ENCODE data around the gene CLMP.

Gene CLMP

DNA sequence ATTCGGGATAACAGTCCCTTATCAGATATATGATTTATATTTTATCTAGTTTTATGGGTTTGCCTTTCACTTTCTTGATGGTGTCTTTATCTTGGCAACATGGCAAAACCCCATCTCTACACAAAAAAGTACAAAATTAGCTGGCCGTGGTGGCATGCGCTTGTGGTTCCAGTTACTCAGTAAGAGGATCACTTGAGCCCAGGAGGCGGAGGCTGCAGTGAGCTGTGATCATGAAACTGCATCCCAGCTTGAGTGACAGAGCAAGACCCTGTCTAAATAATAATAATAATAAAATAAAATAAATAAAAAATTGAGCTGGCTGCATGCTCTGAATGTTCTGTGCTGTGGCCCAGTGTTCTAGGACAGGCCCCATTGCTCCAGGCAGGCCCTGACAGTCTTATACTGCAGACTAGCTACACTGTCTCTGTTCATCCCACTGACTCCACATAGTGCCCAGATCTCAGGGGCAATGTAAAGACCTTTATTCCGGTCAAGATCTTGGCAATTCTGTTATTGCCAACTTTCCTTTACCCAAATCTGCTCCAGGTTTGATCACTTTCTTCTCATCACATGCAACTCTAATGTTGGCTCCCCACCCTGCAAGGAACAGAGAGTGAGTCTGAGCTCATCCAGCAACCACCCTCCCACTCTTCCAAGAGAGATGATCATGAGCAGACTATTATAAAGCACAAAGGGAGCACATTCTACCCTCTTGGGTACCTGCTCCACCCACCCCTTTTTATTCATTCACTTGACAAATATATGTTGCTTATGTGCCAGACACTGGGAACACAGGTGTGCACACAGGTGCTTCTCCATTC, 141.9 kb downstream of the CLMP start:
- no peak for DNase-seq

DNA sequence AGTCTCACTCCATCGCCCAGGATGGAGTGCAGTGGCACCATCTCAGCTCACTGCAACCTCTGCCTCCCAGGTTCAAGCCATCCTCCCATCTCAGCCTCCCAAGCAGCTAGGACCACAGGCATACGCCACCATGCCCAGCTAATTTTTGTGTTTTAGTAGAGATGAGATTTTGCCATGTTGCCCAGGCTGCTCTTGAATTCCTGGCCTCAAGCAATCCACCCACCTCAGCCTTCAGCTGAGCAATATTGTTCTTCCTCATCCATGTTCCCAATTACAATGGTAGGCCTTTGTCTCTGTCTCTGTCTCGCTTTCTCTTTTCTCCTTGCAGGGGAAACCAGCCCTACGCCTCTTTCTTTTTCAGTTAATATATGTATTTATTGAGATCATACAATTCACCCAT, 143.4 kb downstream of the CLMP start:
- no peak for DNase-seq

DNA sequence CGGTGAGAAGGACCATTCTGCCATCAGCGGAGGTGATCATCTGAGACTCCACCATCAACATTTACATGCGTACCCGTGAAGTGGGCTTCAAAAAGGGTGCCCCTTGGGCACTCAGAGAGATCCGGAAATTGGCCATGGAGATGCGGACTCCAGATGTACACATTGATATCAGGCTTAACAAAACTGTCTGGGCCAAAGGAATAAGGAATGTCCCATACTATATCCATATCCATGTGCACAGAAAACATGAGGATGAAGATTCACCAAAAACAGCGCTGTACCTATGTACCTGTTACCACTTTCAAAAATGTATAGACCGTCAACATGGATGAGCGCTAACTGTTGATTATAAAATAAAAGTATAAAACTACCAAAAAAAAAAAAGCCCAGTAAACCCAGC, 143.9 kb downstream of the CLMP start:
- no peak for DNase-seq

DNA sequence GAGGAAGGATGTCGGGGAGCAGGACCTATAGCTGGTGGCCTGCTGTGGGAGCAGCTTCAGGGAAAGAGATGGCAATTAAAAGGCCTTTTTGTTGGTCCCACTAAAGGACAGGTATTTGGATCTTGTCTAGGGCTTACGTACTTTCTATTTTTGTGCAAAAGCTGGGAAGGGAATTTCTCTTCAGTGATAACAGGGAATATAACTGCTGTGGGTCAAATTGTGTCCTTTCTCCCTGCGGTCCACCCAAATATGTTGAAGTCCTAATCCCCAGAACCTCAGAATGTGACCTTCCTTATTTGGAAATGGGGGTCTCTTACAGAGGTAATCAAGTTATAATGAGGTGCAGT, 147.1 kb downstream of the CLMP start:
- DNase-seq: no peak

DNA sequence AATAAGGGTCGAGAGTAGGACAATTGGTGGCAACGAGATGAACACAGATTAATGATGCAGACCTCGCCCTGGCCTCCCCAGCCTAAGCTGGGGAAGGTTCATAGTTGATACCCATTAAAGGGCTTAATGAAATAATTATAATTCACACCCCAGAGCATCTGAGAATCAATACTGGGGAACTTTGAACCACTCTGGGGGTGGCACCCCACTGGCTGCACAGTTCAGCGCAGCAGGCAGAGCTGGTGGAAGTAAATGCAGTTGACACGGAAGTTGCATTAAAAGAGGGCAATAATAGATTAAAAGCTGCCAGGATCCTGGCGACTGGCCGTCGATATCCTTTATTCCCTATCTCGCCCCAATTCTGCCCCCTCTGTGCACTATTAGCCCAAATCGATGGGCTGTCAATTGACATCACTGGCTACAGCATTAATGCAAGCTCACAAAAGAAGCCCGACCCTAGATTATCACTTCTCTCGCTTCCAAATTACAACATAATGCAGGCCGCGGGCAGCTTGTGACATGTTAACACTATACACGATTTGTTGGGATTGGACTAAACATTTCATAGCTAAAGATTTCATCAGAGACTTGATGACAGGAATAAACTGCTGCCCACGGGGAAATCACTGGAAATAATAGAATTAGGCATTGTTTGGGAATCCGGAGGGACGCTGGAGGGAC, 147.6 kb downstream of the CLMP start:
- no peak for DNase-seq

DNA sequence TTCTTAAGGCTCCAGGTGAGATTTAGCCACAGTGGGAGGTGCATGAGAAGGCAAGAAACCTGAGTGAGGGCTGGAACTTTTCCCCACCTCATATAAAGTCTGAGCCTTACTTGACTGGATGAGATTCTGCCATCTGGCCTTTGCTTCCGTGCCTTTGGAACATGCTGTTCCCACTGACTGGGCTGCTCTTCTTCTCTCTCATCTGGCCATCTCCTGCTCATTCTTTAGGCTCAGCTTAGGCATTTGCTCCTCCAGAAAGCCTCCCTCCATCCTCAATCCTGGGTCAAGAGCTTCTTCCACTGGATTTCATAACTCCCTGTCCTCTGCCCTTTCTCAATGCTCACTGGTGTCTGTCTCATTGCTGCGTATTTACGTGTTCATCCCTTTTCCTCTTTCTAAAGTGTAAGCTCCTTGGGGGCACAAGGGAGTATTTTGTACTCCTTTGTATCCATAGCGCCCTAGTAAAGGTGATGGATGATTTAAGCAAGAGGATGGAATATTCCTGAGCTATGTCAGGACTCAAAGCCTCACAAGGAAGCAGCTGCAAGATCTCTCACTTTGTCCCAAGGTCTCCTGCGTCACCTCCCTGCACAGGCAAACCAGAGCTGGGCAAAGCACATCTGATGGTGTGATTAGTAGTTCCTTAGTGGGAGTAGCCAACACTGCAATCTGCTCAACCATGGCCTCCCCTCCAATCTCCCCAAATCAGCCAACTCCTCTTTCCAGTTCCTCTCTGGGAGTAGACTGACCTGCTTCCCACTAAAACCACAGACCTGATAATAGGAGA, 148.4 kb downstream of the CLMP start:
- DNase-seq: no peak

DNA sequence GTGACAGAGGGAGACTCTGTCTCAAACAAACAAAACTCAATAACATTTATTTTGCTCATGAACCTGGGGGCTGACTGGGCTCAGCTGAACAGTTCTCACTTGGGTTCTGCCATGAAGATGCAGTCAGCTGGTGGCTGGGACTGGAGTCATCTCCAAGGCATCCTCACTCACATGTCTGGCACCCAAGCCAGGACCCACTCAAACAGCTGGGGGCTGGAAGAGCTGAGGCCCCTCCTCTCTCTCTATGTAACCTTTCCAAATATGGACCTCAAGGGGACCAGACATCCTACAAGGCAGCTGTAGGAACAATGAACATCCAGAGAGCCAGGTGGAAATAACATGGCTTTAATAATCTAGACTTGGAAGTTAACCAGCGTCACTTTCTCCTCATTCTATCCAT, 149.9 kb downstream of the CLMP start:
- no peak for DNase-seq

DNA sequence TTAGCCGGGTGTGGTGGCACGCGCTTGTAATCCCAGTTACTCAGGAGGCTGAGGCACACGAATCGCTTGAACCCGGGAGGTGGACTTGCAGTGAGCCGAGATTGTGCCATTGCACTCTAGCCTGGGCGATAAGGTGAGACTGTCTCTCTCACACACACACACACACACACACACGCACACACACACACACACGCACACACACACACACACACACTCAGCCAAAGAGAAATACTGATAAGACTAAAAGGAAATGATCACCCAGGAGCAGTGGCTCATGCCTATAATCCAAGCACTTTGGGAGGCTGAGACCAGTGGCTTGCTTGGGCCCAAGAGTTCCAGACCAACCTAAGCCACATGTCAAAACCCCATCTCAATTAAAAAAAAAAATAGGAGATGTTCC, 153.9 kb downstream of the CLMP start:
- no peak for DNase-seq

DNA sequence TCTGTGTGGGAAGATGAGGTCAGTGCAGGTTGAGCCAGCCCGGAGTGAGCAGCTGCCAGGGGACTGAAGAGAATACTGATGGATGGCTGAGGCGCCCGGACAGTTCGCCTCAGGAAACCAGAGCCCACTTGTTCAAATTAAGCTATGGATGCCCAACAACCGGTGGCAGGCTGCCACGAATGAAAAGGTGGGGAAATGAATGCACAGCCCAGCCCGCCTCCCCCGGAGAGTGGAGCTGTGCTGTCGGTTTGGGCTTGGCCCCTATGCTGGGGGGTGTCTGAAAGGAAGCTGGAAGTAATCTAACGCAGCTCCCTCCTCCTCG, 155.0 kb downstream of the CLMP start:
- no peak for DNase-seq

DNA sequence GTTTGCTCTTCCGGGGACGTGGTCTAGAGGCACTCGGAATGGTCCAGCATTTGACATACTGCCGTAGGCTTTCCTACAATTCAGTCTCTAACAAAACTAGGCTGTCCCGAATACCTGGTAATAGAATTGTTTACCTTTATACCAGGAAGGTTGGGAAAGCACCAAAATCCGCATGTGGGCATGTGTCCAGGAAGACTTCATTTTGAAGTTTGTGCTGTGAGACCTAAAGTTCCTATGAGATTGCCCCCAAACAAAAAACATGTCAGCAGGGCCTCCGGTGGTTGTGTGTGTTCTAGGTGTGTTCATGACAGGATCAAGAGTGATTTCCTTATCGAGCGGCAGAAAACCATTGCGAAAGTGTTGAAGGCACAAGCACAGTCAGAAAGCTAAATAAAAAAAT, 159.2 kb downstream of the CLMP start:
- DNase-seq: no peak

DNA sequence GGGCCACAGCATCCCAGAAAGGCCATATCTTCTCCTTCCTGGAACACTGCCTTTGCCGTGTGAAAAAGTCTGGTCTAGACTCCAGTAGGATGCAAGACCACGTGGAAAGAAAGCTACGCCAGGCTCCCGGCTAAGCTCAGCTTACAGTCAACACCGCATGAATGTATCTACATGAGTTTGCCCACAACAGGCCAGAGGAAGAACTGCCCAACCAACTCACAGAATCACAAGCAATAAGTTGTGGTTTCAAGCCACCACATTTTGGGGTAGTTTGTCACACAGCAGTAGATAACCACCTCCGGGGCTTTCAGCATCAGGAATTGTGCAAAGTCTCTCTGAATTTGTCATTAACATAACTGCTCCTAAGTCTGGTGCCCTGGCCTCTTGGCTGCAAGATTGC, 160.5 kb downstream of the CLMP start:
- no peak for DNase-seq

DNA sequence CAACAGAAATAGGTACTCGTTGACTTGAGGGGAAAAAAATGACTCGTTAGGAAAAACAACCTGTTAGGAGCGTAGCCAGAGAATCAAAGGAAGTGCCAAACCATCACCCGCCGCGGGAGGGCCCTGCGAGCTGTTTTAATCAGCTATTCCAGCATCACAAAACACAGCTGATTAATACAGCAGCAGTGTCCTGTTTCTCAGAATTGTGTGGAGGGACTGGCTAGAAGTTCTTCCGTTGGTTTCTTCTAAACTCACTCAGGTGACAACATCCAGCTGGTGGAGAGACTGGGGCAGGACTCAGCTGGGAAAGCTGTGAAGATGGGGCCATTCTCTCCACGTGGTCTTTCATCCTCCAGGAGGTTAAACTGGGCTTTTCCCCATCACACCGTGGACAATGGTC, 161.2 kb downstream of the CLMP start:
- no peak for DNase-seq

DNA sequence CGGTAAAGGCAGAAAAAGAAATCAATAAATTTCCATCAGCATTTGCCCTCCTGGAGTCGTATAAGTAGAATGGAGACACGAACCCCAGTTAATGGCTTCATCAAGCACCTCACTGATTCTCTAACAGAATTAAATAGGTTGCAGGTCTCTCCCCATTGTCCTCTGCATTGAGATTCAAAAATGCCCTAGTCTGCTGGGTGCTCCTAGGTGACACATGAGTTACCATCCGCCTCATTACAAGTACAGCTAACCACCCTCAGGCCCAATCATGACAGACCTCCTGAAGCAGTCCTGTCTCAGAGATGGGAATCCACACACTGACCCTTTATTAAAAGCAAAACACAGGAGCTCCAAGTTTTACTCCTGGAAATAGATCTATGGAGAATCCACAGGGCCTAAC, 164.5 kb downstream of the CLMP start:
- DNase-seq: no peak

DNA sequence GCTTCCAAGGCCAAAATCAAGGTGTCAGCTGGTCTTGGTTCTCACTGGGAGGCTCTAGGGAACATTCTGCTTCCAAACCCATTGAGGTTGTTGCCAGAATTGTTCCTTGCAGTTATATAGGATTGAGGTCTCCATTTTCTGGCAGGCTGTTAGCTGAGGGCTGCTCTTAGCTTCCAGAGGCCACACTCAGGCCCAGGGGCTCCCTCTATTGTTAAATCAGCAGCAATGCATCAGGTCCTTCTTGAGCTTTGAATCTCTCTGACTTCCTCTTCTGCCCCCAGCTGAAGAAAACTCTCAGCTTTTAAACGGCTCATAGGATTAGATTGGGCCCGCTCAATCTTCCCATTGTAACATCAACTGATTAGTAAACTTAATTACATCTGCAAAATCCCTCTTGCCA, 174.1 kb downstream of the CLMP start:
- DNase-seq: peak; percentile 19

All from activated naive CD4-positive, alpha-beta T cell treated with anti-CD3 and anti-CD28 coated beads, Interleukin-2, amount 50 U/mL, for 16 hours (primary cell).